Measurements from ENCODE around the gene CARD14. TPM values are rescaled to one million over a fixed set of nuclear protein-coding genes. Genes with fewer than 3 reads are reported as not detected.

Gene CARD14
- total RNA-seq, 1 donor from 2014 or later, result 5.4 TPM

GRCh38 chr17:80163336-80163735 lies 6.5 kb upstream of the CARD14 start:
- H3K27me3 Mint-ChIP-seq (ENCODE audit: low read depth), result no peaks in the 10 kb centered on the region
- DNase-seq (ENCODE audit: low spot score in 2 of 2, unreplicated experiment in 2 of 2), result no peak
- no peaks in the 10 kb centered on the region for H3K9me3 Mint-ChIP-seq
- H3K27ac Mint-ChIP-seq, result no peak overlapping the region
- no peak overlapping the region for H3K4me3 Mint-ChIP-seq
- TF ChIP-seq CTCF (IDR thresholded peaks at IDR 0.05; ENCODE audit: unreplicated experiment), result no peak
- H3K36me3 Mint-ChIP-seq, result no peaks in the 10 kb centered on the region
- peaks cover 26% of the 10 kb centered on the region for H3K4me1 Mint-ChIP-seq

- no peak for TF ChIP-seq CTCF (IDR thresholded peaks at IDR 0.05; ENCODE audit: unreplicated experiment)
- H3K4me3 Mint-ChIP-seq, result no peak overlapping the region
- H3K9me3 Mint-ChIP-seq, result peaks cover 3% of the 10 kb centered on the region
- peaks cover 33% of the 10 kb centered on the region for H3K4me1 Mint-ChIP-seq
- DNase-seq (ENCODE audit: low spot score in 2 of 2, unreplicated experiment in 2 of 2), result no peak
- H3K27me3 Mint-ChIP-seq (ENCODE audit: low read depth), result no peaks in the 10 kb centered on the region
- no peak overlapping the region for H3K27ac Mint-ChIP-seq
- H3K36me3 Mint-ChIP-seq, result no peaks in the 10 kb centered on the region
Measured at GRCh38 chr17:80164185-80164584, 5.6 kb upstream of the CARD14 start.

- Mint-ChIP-seq H3K27ac (no peak overlapping the region), H3K36me3 (no peaks in the 10 kb centered on the region), H3K9me3 (peaks cover 3% of the 10 kb centered on the region), H3K4me3 (no peak overlapping the region), H3K4me1 (peaks cover 22% of the 10 kb centered on the region), H3K27me3 (ENCODE audit: low read depth) (no peaks in the 10 kb centered on the region)
- no peak for DNase-seq (ENCODE audit: low spot score in 2 of 2, unreplicated experiment in 2 of 2)
- no peak for TF ChIP-seq CTCF (IDR thresholded peaks at IDR 0.05; ENCODE audit: unreplicated experiment)
Measured at GRCh38 chr17:80166446-80166845, 3.4 kb upstream of the CARD14 start.

GRCh38 chr17:80168371-80168770 lies 1.5 kb upstream of the CARD14 start:
- Mint-ChIP-seq H3K9me3 (peaks cover 3% of the 10 kb centered on the region), H3K27me3 (ENCODE audit: low read depth) (no peaks in the 10 kb centered on the region), H3K27ac (no peak overlapping the region), H3K4me1 (peaks cover 22% of the 10 kb centered on the region), H3K4me3 (no peak overlapping the region), H3K36me3 (no peaks in the 10 kb centered on the region)
- no peak for DNase-seq (ENCODE audit: low spot score in 2 of 2, unreplicated experiment in 2 of 2)
- no peak for TF ChIP-seq CTCF (IDR thresholded peaks at IDR 0.05; ENCODE audit: unreplicated experiment)

- Mint-ChIP-seq H3K9me3 (peaks cover 3% of the 10 kb centered on the region), H3K4me3 (no peak overlapping the region), H3K27ac (peak overlapping the region; percentile 9), H3K36me3 (no peaks in the 10 kb centered on the region), H3K4me1 (peaks cover 22% of the 10 kb centered on the region), H3K27me3 (ENCODE audit: low read depth) (no peaks in the 10 kb centered on the region)
- TF ChIP-seq CTCF (IDR thresholded peaks at IDR 0.05; ENCODE audit: unreplicated experiment), result no peak
- DNase-seq (ENCODE audit: low spot score in 2 of 2, unreplicated experiment in 2 of 2), result no peak
Measured at GRCh38 chr17:80169107-80169506, 723 bp upstream of the CARD14 start.

GRCh38 chr17:80171681-80172080 lies 1.9 kb downstream of the CARD14 start:
- Mint-ChIP-seq H3K36me3 (no peaks in the 10 kb centered on the region), H3K27me3 (ENCODE audit: low read depth) (no peaks in the 10 kb centered on the region), H3K4me1 (peaks cover 23% of the 10 kb centered on the region), H3K9me3 (peaks cover 3% of the 10 kb centered on the region), H3K4me3 (no peak overlapping the region), H3K27ac (no peak overlapping the region)
- no peak for TF ChIP-seq CTCF (IDR thresholded peaks at IDR 0.05; ENCODE audit: unreplicated experiment)
- no peak for DNase-seq (ENCODE audit: low spot score in 2 of 2, unreplicated experiment in 2 of 2)

Measured in mesothelial cell of epicardium (in vitro differentiated cells).